Adrenal gland (tissue), 5 donors: ENCODE measurements around the gene LRP1B.

ENCODE experiments used
- POLR2A ChIP-seq, 2 donors: fragments of 450-650 bp; IDR thresholded peaks; one replicate each; pipeline ENCODE4 v1.6.1; 2017; ENCODE audit warnings: antibody characterized with exemption in 2 of 2, mild to moderate bottlenecking in 2 of 2, moderate library complexity in 1 of 2
- TF ChIP-seq, protein P1 (sequence below), 6 experiments: fragments of 450-650 bp in 4 of 6; fragments of 200-600 bp in 2 of 6; sonication (generic) in 1 of 6; IDR thresholded peaks; 1 replicate in 5 of 6; 2 replicates in 1 of 6; pipeline versions ENCODE4 v1.5.1 to v1.8.0; 2016 to 2021; ENCODE audit warnings: antibody characterized with exemption in 6 of 6, mild to moderate bottlenecking in 2 of 6, moderate library complexity in 1 of 6
- donor health status: DM: no; HTN: no; CAD: no.

DNA sequence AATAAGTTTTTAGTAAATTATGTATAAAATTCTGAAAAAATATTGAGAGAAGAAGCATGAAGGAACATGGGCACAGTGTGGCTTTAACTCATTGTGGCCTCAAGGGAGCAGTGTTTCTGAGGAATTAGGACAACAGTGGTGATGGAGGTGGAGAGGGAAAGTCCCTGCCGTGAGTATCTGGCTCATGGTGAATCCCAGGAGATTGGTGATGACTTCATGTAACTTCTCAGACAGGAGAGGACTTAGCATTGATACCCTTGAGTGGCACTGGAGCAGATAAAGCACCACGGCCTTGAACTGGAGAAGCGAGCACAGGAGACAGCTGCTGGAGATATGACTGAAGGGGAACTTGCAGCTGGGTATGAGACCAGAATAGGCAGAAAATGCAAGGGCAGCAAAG, 35.0 kb upstream of the LRP1B start:
- TF ChIP-seq, protein P1, sequence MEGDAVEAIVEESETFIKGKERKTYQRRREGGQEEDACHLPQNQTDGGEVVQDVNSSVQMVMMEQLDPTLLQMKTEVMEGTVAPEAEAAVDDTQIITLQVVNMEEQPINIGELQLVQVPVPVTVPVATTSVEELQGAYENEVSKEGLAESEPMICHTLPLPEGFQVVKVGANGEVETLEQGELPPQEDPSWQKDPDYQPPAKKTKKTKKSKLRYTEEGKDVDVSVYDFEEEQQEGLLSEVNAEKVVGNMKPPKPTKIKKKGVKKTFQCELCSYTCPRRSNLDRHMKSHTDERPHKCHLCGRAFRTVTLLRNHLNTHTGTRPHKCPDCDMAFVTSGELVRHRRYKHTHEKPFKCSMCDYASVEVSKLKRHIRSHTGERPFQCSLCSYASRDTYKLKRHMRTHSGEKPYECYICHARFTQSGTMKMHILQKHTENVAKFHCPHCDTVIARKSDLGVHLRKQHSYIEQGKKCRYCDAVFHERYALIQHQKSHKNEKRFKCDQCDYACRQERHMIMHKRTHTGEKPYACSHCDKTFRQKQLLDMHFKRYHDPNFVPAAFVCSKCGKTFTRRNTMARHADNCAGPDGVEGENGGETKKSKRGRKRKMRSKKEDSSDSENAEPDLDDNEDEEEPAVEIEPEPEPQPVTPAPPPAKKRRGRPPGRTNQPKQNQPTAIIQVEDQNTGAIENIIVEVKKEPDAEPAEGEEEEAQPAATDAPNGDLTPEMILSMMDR (IDR thresholded peaks at IDR 0.05): no peak
- no peak for TF ChIP-seq POLR2A (IDR thresholded peaks at IDR 0.05)
